Esophagus muscularis mucosa (tissue), 3 donors: ENCODE results near the gene STRBP.

Experiments used
- CTCF ChIP-seq, 3 experiments: fragments of 200-600 bp in 2 of 3; fragments of 450-650 bp in 1 of 3; sonication (generic) in 2 of 3; IDR thresholded peaks; one replicate each; pipeline ENCODE4 v1.5.1; 2017 to 2019; ENCODE audit warnings: antibody characterized with exemption in 3 of 3, mild to moderate bottlenecking in 2 of 3, moderate library complexity in 1 of 3
- POLR2A ChIP-seq: fragments of 450-650 bp; IDR thresholded peaks from one replicate; pipeline ENCODE4 v1.6.1; 2017; ENCODE audit warnings: antibody characterized with exemption, moderate library complexity, mild to moderate bottlenecking, low read depth
- POLR2AphosphoS5 ChIP-seq, 2 donors: sonication (generic); formaldehyde crosslinking; IDR thresholded peaks; one replicate each; pipeline ENCODE4 v1.6.1; 2017; ENCODE audit warnings: antibody characterized with exemption in 2 of 2

GRCh38 chr9:123253204-123253603 lies 15.2 kb downstream of the STRBP start:
- TF ChIP-seq POLR2AphosphoS5 (IDR thresholded peaks at IDR 0.05) (no peak), CTCF (IDR thresholded peaks at IDR 0.05) (no peak), POLR2A (no peak)
